GM19043 (cell line): Measurements from ENCODE around the gene ERGIC1.

ENCODE experiments used
- ATAC-seq: cut with Tn5 transposase; IDR thresholded peaks from one replicate; pipeline ENCODE4 v1.9.1; 2021; ENCODE audit warnings: low read depth; ENCODE audit not compliant: unreplicated experiment

Gene ERGIC1

DNA sequence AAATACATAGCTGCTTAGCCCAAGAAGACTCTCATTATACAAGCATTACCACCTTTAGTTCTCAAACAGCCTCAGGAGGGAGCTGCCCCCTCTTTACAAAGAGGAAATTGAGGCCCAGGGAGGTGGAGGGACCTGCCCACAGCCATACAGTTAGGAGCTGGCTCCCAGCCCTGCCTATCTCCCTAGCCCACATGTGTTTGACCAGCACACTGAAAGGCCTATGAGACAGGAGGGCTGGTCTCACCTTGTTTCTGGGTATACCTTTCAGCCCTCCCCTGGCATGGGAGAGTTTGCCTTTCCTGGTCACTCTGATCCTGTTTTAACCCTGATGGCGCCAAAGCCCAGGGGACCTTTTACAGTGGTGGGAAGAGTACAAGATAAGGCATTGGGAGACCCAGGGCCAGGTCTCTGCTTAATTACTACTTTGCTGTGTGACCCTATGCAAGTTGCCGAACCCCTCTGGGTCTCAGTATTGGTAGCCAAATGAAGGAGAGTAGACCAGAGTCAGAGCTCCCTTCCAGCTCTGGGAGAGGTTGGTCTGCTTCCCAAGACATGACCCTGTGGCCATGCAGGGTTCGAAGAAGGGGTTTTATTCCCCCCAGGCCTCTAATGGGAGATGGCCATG lies 64.3 kb downstream of the ERGIC1 start:
- no peak for ATAC-seq

DNA sequence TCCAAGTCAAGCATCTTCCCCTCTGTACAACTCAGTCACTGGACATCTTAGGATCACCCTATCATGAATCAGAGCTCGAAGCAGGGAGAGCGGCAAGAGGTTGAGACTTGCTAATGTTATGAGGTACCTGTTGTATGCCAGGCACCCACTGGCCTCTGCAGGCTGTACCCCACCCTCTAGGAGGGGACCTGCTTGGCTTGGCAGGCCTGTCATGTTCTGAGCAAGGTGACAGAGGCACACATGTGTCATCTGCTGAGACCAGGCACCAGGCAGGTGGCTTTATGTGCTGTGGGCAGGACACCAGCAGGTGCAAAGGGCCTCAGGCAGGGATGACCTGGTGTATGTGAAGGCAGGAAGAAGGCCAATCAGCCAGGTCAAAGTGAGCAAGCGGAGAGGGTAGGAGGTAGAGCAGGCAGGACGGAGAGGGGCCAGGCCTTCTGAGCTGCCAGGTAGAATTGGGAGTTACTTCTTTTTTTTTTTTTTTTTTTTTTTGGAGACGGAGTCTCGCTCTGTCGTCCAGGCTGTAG lies 64.9 kb downstream of the ERGIC1 start:
- ATAC-seq, result no peak

DNA sequence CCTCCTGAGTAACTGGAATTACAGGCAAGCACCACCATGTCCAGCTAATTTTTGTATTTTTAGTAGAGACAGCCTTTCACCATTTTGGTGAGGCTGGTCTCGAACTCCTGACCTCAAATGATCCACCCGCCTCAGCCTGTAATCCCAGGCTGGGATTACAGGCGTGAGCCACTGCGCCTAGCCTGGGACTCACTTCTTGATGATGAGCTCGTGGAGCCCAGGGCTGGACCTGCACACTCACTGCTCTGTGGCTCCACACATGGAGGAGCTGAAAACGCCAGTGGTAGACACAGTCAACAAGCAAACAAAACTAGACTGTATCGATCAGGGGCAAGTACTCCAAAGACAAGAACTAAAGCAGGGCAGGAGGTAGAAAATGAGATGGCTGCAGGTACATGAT lies 65.4 kb downstream of the ERGIC1 start:
- no peak for ATAC-seq

DNA sequence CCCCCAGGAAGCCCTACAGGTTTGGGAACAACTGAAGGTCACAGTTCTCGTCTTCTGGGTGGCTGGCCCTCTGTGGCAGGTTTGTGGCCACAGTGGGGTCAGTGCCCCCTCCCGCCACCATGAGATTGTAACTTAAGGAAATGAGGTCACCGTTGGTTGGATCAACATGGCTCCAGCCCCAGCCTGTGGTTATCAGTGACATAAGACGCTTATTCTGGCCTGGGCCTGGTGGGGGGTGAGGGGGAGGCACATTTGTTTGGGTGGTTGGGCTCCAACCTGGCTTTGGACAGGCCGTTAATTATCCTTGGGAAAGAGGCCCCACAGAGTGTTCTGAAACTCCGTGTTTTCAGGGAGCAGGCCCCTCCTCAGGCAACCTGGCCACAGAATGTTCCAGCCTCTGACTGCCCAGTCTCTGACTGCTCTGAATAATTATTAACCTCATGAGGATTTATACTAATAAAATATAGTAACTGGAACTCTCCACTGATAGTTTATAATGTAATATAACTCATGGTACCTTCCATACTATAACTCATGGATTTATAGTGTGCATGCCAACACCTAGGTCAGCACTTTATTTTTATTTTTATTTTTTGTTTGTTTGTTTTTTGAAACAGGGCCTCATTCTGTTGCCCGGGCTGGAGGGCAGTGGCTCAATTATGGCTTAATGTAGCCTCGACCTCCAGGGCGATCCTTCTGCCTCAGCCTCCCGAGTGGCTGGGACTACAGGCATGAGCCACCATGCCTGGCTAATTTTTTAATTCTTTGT lies 67.1 kb downstream of the ERGIC1 start:
- no peak for ATAC-seq

DNA sequence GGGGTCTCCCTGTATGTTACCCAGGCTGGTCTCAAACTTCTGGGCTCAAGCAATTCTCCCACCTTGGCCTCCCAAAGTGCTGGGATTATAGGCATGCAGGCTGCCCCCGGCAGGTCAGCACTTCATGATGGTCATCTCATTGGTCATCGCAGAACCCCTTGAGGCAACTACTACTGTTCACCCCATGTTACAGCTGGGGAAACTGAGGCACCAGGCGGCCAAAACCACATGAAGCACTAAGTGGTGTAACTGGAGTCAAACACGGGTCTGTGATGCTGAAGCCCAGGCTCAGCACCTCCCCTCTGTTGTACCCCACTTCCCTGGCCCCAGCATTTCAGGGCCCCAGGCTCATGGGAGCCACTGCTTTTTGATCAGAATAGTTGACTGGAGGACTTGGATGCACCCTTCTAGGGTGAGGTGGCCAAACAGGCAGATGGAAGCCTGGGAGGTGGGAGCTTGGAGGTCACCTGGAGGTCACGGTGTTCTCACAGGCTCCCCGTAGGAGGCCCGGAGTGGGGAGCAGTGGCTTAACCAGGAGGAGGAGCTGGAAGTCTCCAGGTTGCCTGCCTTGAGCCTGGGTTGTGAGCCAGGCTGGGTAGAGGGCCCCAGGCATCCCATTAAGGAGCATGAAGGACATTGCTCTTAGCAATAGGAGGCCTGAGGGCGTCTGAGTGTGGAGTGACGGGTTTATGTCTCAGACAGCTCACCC lies 67.9 kb downstream of the ERGIC1 start:
- ATAC-seq, result no peak

DNA sequence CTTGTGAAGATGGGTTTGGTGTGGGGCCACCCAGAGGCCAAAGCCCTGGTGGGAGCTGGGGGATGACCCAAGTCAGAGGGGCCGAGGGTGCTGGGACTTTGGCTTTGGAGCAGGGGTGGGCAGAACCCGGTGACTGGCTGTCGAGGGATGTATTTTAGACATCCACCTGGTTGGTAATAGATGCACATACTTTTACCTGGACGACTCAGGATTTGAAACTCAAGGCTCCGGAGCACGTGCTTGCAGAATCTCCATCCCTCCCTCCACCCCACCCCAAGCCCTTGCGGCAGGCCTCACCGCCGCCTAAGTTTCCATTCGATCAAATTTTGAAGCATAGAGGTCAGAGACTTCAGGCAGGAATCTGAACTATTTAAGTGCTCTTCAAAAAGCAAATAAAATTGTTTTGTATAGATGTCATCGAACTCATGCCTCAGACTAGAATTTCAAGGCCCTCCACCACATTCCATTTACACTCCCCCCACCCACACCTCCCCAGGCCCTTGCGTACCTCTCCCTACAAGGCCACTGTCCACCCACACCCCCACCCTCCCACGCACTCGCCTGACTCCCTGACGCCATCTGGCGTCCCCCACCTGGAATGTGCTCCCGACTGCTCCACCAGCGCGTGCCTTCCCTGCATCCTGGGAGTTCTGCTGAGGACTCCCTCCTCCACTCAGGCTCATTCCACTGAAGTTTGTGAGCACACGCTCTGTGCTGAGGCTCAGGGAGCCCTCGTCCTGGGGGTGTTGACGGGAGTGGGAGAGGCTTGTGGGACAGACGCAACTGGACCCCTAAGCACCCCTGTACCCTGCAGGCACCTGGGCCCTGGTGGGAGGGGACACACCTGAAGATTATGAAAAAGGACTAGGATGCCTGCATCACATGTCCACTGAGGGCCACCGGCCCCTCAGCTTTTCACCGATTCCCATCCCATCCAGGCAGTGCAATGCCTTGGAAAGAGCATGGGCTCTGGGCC lies 68.7 kb downstream of the ERGIC1 start:
- no peak for ATAC-seq

DNA sequence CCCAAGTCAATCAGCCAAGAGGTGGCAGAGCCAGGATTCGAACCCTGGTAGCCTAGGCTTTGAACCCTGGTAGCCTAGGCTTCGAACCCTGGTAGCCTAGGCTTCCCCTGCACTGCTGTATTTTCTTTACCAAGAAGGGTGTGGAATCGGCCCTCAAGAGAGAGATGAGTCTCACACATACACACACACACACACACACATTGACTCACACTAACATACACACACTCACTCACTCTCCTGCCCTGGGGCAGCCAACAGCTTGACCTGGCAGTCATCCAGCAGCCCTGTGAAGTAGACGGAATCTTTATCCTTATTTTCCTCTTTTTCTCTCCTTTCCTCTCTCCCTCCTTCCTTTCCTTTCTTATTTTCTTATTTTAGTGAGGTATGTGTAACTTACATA lies 69.7 kb downstream of the ERGIC1 start:
- no peak for ATAC-seq

DNA sequence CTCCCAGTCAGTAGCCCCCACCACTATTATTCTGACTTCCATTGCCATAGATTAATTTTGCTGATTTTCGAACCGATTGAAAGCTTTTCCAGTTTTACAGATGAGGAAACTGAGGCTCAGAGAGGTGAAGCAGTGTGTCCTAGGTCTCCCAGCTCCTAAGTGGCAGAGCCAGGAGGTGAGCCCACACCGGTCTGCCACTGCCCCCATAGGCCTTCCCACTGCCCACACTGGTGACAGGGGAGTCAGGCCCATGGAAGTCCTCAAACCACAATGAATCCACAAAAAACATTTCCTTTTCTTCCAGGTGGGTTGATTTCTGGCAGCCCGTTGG lies 70.2 kb downstream of the ERGIC1 start:
- ATAC-seq, result no peak

DNA sequence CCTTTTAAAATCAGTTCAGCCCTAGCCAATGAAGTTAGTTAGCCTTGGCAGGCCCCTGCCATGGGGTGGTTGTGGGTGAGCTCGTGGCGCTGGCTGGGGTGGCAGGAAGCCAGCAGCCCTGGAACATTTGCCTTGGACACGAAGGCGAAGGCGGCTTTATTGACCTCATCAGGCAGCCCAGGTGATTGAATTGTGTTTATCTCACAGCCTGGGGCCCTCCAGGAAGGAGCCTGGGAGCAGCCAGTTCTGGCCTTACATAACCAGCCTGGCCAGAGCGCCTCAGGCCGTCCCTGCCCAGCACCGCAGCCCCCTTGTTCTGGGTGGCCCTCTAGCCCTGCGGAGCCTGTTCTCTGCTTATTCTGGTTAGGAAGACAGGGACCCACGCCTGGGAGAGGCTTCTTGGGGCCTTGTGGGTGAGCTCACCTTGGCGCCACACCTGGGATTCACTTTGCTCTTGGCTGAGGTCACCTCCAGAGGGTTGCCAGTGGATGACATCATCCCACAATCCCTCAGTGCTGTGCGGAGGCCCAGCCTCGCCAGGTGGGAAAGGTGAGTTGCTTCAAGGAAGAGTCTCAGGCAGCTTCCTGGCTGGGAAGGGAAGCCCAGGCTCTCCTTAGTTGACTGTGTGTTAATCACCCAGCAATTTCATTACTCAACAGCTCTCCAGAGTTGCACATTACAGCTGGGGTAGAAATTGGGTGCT lies 70.7 kb downstream of the ERGIC1 start:
- ATAC-seq, result no peak

DNA sequence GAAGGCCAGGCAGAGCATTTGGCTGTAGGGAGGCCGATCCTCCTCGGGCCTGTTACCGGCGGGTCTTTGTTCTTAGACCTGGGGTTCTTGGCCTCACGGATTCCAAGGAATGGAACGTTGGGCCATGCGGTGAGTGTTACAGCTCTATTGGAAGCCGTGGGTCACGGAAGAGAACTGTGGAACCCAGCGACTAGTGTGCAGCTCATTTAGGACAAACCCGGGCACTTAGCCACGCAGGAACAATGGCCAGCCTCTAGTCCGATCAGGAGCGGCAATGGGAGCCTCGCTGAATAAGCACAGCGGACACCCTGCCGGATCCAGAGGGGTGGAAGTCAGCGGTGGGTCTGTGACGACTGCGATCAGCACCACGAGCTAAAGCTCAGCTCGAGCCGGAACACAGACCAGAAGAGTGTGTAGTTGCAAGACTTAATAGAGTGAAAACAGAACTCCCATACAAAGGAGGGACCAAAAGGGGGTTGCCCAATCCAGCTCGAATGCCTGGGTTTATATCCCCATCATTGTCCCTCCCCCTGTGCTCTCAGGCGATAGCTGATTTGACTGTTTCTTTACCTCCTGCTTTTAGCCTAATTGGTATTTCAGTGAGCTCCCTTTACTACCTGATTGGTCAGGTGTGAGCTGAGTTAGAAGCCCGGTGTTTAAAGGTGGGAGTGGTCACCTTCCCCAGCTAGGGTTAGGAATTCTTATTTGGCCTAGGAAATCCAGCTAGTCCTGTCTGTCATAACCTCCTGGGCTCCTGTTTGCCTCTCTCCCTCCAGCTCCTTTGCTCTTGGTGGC lies 71.5 kb downstream of the ERGIC1 start:
- no peak for ATAC-seq

DNA sequence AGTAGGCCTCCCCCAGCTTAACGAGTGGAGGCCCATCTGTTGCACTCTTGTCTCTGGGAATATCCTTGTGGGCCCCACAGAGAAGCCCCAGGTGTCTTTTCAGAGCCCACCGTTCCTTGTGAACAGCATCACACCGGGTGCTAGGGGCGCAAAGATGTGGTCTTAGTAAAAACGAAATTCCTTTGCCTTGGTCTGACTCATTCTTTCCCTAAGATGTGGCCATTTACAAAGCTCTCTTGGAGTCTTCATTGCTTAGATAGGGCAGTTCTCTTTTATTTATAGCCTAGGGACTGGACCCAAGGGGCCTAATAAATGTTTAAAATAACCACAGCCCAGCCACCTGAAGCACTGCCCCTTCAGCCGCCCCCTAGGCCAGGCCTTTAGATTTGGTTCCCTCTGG lies 72.4 kb downstream of the ERGIC1 start:
- ATAC-seq, result peak; percentile 62

DNA sequence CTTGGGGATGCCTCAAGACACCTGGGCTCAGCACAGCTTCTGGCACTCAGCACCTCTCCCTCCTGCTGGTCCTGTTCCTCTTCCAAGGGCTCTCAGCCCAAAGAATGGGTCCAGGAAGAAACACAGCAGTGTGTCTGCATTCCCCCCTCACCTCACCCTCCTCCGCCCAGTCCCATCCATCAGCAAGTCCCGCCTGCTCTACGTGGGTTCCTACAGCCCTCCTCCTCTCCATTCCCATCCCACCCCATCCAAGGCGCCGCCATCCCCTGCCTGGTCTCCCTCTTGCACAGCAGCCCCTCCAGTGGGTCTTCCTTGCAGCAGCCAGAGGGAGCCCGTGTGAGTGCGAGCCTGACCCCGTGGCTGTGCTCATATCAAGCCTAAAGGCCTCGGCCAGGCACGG lies 72.8 kb downstream of the ERGIC1 start:
- ATAC-seq, result no peak

DNA sequence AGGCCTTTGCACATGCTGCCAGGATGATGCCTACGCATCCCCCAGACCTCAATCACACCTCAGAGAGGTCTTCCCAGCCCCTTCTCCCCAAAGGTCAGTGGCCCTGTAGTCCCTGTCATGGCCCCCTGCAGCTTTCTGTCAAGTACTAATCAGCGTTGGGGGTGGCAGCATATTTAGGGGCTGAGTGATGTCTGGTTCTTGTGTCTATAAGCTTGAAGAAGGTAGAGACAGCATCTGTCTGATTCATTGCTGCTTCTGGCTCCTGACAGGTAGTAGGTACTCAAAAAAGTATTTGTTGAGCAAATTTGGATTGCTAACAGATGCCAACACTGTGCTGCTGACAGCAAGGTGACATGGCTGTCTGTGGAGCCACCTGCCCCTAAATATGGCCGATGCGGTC lies 73.6 kb downstream of the ERGIC1 start:
- ATAC-seq, result no peak

DNA sequence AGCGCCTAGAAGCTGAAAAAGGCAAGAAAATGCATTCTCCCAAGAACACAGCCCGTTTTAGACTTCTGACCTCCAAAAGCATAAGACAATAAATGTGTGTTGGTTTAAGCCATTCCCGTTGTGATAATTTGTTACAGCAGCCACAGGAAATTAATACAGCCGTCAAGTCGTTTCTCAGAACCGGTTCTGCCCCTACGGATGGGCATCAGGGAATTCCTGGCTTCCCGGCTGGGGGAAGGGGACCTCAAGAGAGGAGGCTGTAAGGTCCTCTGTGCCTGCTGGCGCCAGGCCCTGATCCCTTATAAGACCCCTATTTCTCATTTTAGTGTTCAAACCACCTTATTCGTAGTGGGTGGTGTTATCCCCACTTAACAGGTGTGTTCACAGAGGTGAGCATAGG lies 74.6 kb downstream of the ERGIC1 start:
- no peak for ATAC-seq

DNA sequence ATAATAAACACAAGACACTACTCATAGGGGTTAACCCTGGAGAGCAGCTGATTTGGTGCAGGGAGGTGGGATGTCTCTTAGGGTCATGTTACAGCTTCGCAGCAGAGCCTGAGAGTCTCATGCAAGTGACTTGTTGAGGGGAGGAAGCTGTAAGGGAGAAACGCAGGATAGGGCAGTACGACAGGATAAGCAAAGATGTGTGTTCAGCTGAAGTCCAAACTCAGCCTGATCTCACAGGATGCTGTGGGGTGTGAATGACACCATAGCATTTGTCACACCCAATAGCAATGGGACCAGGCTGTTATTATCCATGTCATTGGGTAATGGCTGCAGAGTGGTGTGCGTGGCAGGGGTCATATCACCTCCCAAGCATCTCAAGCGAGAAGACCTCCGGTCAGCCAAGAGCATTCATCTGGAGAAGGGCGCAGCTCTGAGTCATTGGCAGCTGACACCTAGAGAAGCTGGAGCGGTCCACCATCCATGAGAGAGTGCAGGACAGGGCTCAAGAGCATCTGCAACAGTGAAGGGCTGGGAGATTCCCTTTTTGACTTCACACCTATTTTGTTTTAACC lies 76.0 kb downstream of the ERGIC1 start:
- ATAC-seq, result no peak

DNA sequence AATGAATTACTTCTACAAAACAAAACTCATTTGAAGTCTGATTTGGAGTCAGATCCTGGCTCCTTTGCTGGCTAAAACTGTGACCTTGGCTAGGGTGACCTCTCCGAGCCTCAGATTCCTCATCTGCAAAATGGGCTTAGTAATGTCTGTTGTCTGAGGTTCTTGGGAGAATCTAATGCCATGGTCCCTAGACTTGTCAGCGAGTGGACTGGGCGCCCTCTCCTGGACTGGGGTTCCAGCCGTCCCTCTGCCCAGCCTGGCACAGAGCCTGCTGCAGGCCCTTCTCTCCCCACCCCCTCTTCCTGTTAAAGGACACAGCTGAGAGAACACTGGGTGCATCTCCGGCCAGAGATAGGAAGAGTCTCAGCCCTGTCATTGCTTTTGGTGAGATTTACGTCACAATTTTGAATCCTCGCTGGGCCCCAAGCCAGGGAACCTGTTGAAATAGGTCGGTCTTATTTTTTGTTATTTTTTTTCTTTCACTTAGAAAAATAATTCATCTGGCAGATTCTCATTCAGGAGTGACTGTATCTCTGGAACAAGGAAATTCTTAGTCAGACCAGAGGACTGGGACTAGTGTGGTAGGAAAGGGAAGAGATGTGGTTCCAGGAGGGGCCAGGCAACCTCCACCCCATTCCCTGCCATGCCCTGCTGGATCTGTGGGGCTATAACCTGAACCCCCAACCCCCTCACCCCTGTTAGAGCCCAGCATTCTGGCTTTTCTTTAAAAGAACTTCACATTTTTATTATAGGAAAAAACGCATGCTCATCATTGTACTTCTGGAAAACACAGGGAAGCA lies 77.0 kb downstream of the ERGIC1 start:
- ATAC-seq, result no peak

DNA sequence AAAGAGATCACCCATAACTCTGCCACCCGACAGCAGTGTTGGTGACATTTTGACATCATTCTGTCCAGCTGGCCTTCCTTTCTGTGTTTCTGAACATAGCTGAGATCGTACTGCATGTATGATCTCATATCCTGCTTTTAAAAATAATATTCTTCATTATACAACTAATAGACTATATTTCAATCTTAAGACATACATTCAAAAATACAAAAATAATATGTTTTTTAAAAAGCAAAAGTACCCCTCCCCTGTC lies 77.5 kb downstream of the ERGIC1 start:
- no peak for ATAC-seq

DNA sequence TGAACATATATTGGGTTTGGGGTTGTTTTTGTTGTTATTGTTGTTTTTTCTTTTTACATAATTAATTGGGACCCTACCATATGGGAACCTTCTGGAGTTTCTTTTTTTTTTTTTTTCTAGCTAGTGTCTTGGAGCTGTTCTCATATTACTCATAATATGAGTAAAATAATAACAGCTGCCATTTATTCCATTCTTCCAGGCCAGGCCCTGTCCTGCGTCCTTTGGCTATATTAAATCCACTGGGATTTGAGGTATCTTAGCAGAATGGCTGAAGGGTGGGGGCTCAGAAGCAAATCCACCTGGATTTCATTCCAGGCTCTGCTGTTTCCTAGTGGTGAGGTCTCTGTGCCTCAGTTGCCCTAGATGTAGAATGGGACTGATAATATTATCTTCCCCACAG lies 77.9 kb downstream of the ERGIC1 start:
- no peak for ATAC-seq
